H1 (cell line): ENCODE measurements around the gene BRMS1. TPM values are rescaled to one million over a fixed set of nuclear protein-coding genes. Genes with fewer than 3 reads are reported as not detected.

ENCODE experiments used
- CTCF ChIA-PET: fragments of 300-600 bp; sonication (Branson Sonifier 250); formaldehyde crosslinking; loops from one replicate; lab custom pipeline; 2021; ENCODE audit not compliant: partially characterized antibody; lab: Charles Lee
- POLR2A ChIA-PET: fragments of 300-600 bp; sonication (Branson Sonifier 250); formaldehyde crosslinking; loops from one replicate; lab custom pipeline; 2021; ENCODE audit warnings: inconsistent platforms; ENCODE audit not compliant: partially characterized antibody; lab: Charles Lee
- DNase-seq, 2 experiments: peaks; one replicate each; pipeline versions ENCODE4 v3.0.0 to v3.0.0-alpha.2; 2010 to 2022; ENCODE audit warnings: low spot score in 2 of 2, low read depth in 1 of 2, mixed read lengths in 1 of 2
- FAIRE-seq: peaks from 2 replicates; lab custom pipeline; 2011; peaks lifted over from hg19 to GRCh38; lab: Jason Lieb, UNC
- H2AFZ ChIP-seq: 2 replicates; pipeline ENCODE4 v1.8.1; 2012; ENCODE audit warnings: low read length, inconsistent platforms
- H2AK5ac ChIP-seq: 2 replicates; pipeline ENCODE4 v1.6.1; 2013; ENCODE audit warnings: low read depth, low read length
- H2BK120ac ChIP-seq: replicated peaks from 2 replicates; pipeline ENCODE3; 2013; ENCODE audit warnings: low read depth, low read length, inconsistent platforms
- H2BK12ac ChIP-seq: 2 replicates; pipeline ENCODE4 v1.6.1; 2013; ENCODE audit warnings: low read depth, low read length
- H2BK15ac ChIP-seq: 2 replicates; pipeline ENCODE4 v1.6.1; 2013; ENCODE audit warnings: low read length
- H2BK20ac ChIP-seq: 2 replicates; pipeline ENCODE4 v1.6.1; 2013; ENCODE audit warnings: low read length
- H2BK5ac ChIP-seq: 2 replicates; pipeline ENCODE4 v1.6.1; 2013; ENCODE audit warnings: low read depth, low read length
- H3K14ac ChIP-seq: 2 replicates; pipeline ENCODE4 v1.6.1; 2013; ENCODE audit warnings: inconsistent platforms; ENCODE audit not compliant: insufficient read length
- H3K18ac ChIP-seq: 2 replicates; pipeline ENCODE4 v1.6.1; 2013; ENCODE audit warnings: low read length; ENCODE audit errors: extremely low read depth
- H3K23ac ChIP-seq: 2 replicates; pipeline ENCODE4 v1.6.1; 2013; ENCODE audit warnings: inconsistent platforms; ENCODE audit not compliant: insufficient read length
- H3K23me2 ChIP-seq: 2 replicates; pipeline ENCODE4 v1.6.1; 2013; ENCODE audit warnings: low read depth, low read length
- H3K27ac ChIP-seq: 2 replicates; pipeline ENCODE4 v1.6.1; 2011; ENCODE audit warnings: low read depth, low read length, inconsistent platforms
- H3K27me3 ChIP-seq, 4 experiments: replicated peaks in 1 of 4; 1 replicate in 1 of 4; 2 replicates in 3 of 4; pipeline versions ENCODE4 v1.6.1 to v1.8.1; 2011 to 2013; ENCODE audit warnings: low read length in 3 of 4, mild to moderate bottlenecking in 3 of 4, inconsistent platforms in 2 of 4, mixed read lengths in 2 of 4, moderate library complexity in 1 of 4; ENCODE audit not compliant: control insufficient read depth in 3 of 4, insufficient read depth in 3 of 4; ENCODE audit errors: extremely low read depth in 1 of 4
- H3K36me3 ChIP-seq, 4 experiments: 2 replicates each; pipeline versions ENCODE4 v1.6.1 to v1.8.1; 2011 to 2013; ENCODE audit warnings: mild to moderate bottlenecking in 4 of 4, low read length in 3 of 4, moderate library complexity in 2 of 4, control low read depth in 1 of 4, inconsistent platforms in 1 of 4; ENCODE audit not compliant: insufficient read depth in 4 of 4, control insufficient read depth in 2 of 4
- H3K4ac ChIP-seq: replicated peaks from 2 replicates; pipeline ENCODE3; 2013; ENCODE audit warnings: low read length, low read depth, mixed read lengths, inconsistent platforms; ENCODE audit not compliant: insufficient read length
- H3K4me1 ChIP-seq, 4 experiments: replicated peaks in 1 of 4; 1 replicate in 1 of 4; 2 replicates in 3 of 4; pipeline versions ENCODE4 v1.6.1 to v1.8.1; 2011 to 2013; ENCODE audit warnings: low read length in 3 of 4, inconsistent platforms in 2 of 4, mixed read lengths in 1 of 4; ENCODE audit not compliant: insufficient read depth in 4 of 4, control insufficient read depth in 3 of 4
- H3K4me2 ChIP-seq, 2 experiments: 2 replicates each; pipeline versions ENCODE4 v1.6.1 to v1.8.1; 2011 to 2013; ENCODE audit warnings: low read depth in 2 of 2, low read length in 2 of 2, control low read depth in 1 of 2, inconsistent platforms in 1 of 2, mild to moderate bottlenecking in 1 of 2; ENCODE audit not compliant: insufficient read depth in 1 of 2
- H3K4me3 ChIP-seq, 4 experiments: fragments of 200-600, 300-600 bp in 1 of 4; sonication (generic), shearing (Covaris generic), sonication (Bioruptor Twin) in 1 of 4; 2 replicates each; pipeline versions ENCODE4 v1.5.1 to v1.8.1; 2011 to 2016; ENCODE audit warnings: low read length in 4 of 4, low read depth in 3 of 4, control low read depth in 2 of 4, inconsistent platforms in 2 of 4, mild to moderate bottlenecking in 2 of 4, mixed read lengths in 1 of 4, moderate library complexity in 1 of 4; ENCODE audit not compliant: insufficient read depth in 2 of 4; ENCODE audit errors: extremely low read depth in 1 of 4
- H3K56ac ChIP-seq: replicated peaks from 2 replicates; pipeline ENCODE3; 2013; ENCODE audit warnings: low read depth, mild to moderate bottlenecking, mixed read lengths, low read length, inconsistent platforms; ENCODE audit not compliant: insufficient read length
- H3K79me1 ChIP-seq: 2 replicates; pipeline ENCODE4 v1.6.1; 2013; ENCODE audit warnings: low read depth, low read length, control low read depth
- H3K79me2 ChIP-seq, 2 experiments: 2 replicates each; pipeline versions ENCODE4 v1.6.1 to v1.8.1; 2012 to 2013; ENCODE audit warnings: low read length in 2 of 2, mild to moderate bottlenecking in 2 of 2, inconsistent platforms in 1 of 2; ENCODE audit not compliant: insufficient read depth in 2 of 2, control insufficient read depth in 1 of 2
- H3K9ac ChIP-seq, 4 experiments: replicated peaks in 1 of 4; 1 replicate in 1 of 4; 2 replicates in 3 of 4; pipeline versions ENCODE4 v1.6.1 to v1.8.1; 2011 to 2013; ENCODE audit warnings: low read depth in 3 of 4, low read length in 3 of 4, control low read depth in 2 of 4, mild to moderate bottlenecking in 2 of 4, moderate library complexity in 2 of 4, inconsistent platforms in 1 of 4; ENCODE audit errors: extremely low read depth in 1 of 4
- H3K9me3 ChIP-seq, 2 experiments: 2 replicates each; pipeline versions ENCODE4 v1.6.1 to v1.8.1; 2012 to 2013; ENCODE audit warnings: mild to moderate bottlenecking in 2 of 2, moderate library complexity in 2 of 2, control low read depth in 1 of 2, inconsistent platforms in 1 of 2, low read depth in 1 of 2, low read length in 1 of 2, mixed read lengths in 1 of 2; ENCODE audit not compliant: insufficient read depth in 2 of 2
- H4K20me1 ChIP-seq, 2 experiments: replicated peaks in 1 of 2; 2 replicates each; pipeline versions ENCODE3 to v1.8.1; 2011 to 2013; ENCODE audit warnings: inconsistent platforms in 2 of 2, low read length in 2 of 2, mild to moderate bottlenecking in 1 of 2; ENCODE audit not compliant: insufficient read depth in 2 of 2, control insufficient read depth in 1 of 2
- H4K5ac ChIP-seq: 2 replicates; pipeline ENCODE4 v1.6.1; 2013; ENCODE audit warnings: low read length, low read depth, mixed read lengths, inconsistent platforms; ENCODE audit not compliant: insufficient read length
- H4K8ac ChIP-seq: 2 replicates; pipeline ENCODE4 v1.8.0; 2013; ENCODE audit warnings: mild to moderate bottlenecking, moderate library complexity, low read length, inconsistent platforms; ENCODE audit not compliant: insufficient read depth; ENCODE audit errors: extremely low read depth
- H4K91ac ChIP-seq: replicated peaks from 2 replicates; pipeline ENCODE3; 2013; ENCODE audit warnings: low read length, mixed read lengths, inconsistent platforms; ENCODE audit not compliant: insufficient read length
- TAF7 ChIP-seq: optimal IDR thresholded peaks from 2 replicates; pipeline ENCODE3; 2011; ENCODE audit warnings: low read depth, mild to moderate bottlenecking, inconsistent platforms, low read length, moderate library complexity, borderline replicate concordance
- WGBS, 2 experiments: shearing (Covaris generic) in 1 of 2; methylation state at CpG; one replicate each; pipeline versions ENCODE4 v1.1.6 to v1.1.7; 2013 to 2015; ENCODE audit warnings: low lambda C conversion rate in 2 of 2, mixed read lengths in 2 of 2, inconsistent platforms in 1 of 2, low coverage in 1 of 2, missing lambda C conversion rate in 1 of 2; ENCODE audit not compliant: insufficient replicate concordance in 2 of 2, insufficient coverage in 1 of 2, insufficient read length in 1 of 2; ENCODE audit errors: extremely low coverage in 1 of 2, missing lambda C conversion rate in 1 of 2; 5-methylcytosine and 5-hydroxymethylcytosine counted together
- polyA plus RNA-seq, 7 experiments: library from polyadenylated mRNA; depleted of rRNA in 3 of 7; stranded (reverse) in 5 of 7; unstranded in 2 of 7; fragments of >200 nt in 5 of 7; fragments of 200-250 nt in 2 of 7; gene quantifications; 1 replicate in 5 of 7; 2 replicates in 1 of 7; 4 replicates in 1 of 7; pipeline versions ENCODE4 v1.2.1 to v1.2.3, GENCODE V29; 2011 to 2013; ENCODE audit warnings: missing spikeins in 2 of 7, mixed read lengths in 2 of 7
- total RNA-seq: library from RNA; stranded (reverse); fragmentation: NEBNext Ultra II Directional; extraction: Animal tissue kit (Norgen Biotek cat#: 25700); gene quantifications from 2 replicates; pipeline ENCODE4 v1.2.1, GENCODE V29; 2021

BRMS1 gene
- total and polyA plus RNA-seq, 2 of the 8 experiments (the other 6 are each of a cell fraction or from before 2014, with no cell fraction given), result 39.2 to 46.1 TPM

DNA sequence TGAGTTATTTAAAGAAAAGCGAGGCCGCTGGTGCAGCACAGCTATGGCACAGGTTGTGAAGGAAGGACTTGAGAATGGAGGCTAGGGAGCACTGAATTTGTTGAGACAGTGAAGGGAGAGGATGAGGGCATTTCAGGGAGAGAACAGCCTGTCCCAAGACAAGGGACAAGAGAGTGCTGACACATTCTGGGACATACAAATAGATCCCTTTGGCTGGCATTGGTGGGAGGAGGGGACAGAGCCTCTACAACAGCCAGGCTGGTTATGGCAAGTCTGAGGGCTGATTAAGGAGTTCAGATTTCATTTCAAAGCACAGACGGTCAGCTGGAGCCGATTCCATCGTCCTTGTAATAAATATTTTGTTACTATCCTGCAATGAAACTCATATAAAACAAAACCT is 28.4 kb upstream of the BRMS1 start:
- H3K23me2 ChIP-seq, result peaks cover 7% of the 10 kb centered on the region; the same call in 1 of the 2 replicates
- no peak overlapping the region for H3K18ac ChIP-seq
- no peak overlapping the region for H3K9ac ChIP-seq
- H3K79me1 ChIP-seq, result peaks cover 9% of the 10 kb centered on the region; the same call in 1 of the 2 replicates
- H3K4me3 ChIP-seq, result no peak overlapping the region
- WGBS, 2 experiments, result 89% methylated on average over 5 of the region's 5 CpGs; no CpG with 5 or more reads in 1 of the 2 experiments
- peak overlapping the region; percentile 7; the same call in 1 of the 2 replicates for H2BK15ac ChIP-seq
- peaks cover 0 to 8% (median 7%) of the 10 kb centered on the region in 4 experiments; a peak in 6 of 7 replicates for H3K4me1 ChIP-seq
- ChIA-PET POLR2A (interaction anchor here (1.6 to 28.0 kb wide), 2 partner anchors 11 to 22 kb away, joined by 5 to 487 read pairs; partner anchors contain the start of genes B4GAT1 and BRMS1), CTCF (interaction anchor here (1.2 to 7.1 kb wide), 5 partner anchors 9 to 66 kb away, joined by 3 to 51 read pairs (median 7); partner anchors contain the start of gene MRPL11)
- no peak overlapping the region for H2AFZ ChIP-seq
- H2BK20ac ChIP-seq, result peak overlapping the region; percentile 53; the same call in 1 of the 2 replicates
- no peak overlapping the region for H4K91ac ChIP-seq
- H3K27me3 ChIP-seq, result no peaks in the 10 kb centered on the region
- no peak overlapping the region for H3K27ac ChIP-seq
- H3K23ac ChIP-seq, result no peak overlapping the region
- H3K14ac ChIP-seq, result no peak overlapping the region
- FAIRE-seq, result no peak
- no peak overlapping the region for H2BK120ac ChIP-seq
- peaks cover 7 to 19% of the 10 kb centered on the region in 2 experiments for H4K20me1 ChIP-seq
- no peak overlapping the region for H4K5ac ChIP-seq
- DNase-seq, result no peak
- peak overlapping the region in 1 of 2 experiments; percentile 86; a peak in 1 of 4 replicates for H3K4me2 ChIP-seq
- peaks cover 0 to 16% of the 10 kb centered on the region in 2 experiments; a peak in 2 of 4 replicates for H3K79me2 ChIP-seq
- H4K8ac ChIP-seq, result no peak overlapping the region
- H3K9me3 ChIP-seq, result no peaks in the 10 kb centered on the region
- H3K4ac ChIP-seq, result no peak overlapping the region
- H2BK5ac ChIP-seq, result no peak overlapping the region
- no peak overlapping the region for H3K56ac ChIP-seq
- H2BK12ac ChIP-seq, result no peak overlapping the region
- H3K36me3 ChIP-seq, result peaks cover 2 to 17% (median 11%) of the 10 kb centered on the region in 4 experiments; a peak in 6 of 8 replicates
- no peak overlapping the region for H2AK5ac ChIP-seq
- no peak for TF ChIP-seq TAF7
